GM19238 (cell line): ENCODE results near the gene NCDN.

Experiments
- DNase-seq: peaks from one replicate; pipeline ENCODE4 v3.0.0; 2011; ENCODE audit warnings: low spot score; ENCODE audit not compliant: insufficient read length

The NCDN gene

DNA sequence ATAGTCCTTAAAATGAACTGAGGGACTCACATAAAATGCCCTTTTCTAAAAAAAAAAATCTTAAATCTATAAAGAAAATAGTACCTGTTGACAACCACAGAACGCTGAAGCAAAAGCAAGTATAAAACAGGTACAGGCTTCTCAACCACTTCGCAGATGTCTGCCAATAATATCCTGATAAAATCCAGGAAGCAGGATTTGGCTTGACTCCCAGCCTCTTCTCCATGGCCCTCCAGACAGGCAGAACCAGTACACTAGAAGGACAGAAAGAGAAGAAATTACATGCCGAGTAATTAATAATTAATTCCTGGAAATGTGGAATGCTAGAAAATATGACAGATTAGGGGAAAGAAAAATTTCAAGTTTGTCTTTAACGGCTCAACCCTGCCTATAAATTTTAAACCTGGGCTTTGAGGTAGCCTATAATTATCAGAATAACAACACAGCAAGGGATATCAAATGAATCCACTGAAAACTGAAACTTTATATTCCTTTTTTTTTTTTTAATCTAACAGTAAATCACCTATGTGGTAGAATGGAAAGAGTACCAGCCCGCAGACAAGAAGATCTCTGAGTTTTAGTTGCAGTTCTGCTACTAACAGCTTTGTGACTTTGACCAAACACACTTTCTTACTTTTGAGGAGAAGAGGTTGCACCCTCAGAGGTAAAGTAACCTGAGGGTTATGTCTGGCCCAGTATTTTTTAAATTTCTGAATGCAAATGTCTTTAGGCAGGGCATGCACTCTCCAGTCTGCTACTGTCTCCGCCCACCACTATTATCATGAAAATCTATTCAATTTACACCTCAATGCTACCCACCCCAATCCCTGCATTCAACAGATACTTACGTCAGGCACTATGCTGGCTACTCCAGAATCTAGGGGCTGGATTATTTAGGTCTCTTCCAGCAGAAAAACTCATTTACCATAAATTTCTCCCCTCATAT is 3.1 kb upstream of the NCDN start:
- DNase-seq, result no peak

DNA sequence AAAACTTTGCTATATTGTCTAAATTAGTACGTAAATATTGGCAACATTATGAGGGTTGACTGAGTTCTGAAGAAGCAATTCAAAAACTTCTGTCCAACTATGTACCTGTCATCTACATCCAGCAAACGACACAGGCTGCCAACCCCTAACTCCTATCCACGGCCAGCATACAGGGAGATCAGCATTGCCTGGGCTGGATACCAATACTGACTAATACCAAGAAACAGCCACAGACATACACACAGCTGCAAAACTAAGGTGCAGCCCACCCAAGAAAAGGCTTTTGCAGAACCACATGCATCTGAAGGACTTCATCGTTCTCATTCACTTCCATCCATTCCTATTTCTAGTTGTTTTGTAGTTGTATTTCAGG is 2.4 kb upstream of the NCDN start:
- DNase-seq, result no peak

DNA sequence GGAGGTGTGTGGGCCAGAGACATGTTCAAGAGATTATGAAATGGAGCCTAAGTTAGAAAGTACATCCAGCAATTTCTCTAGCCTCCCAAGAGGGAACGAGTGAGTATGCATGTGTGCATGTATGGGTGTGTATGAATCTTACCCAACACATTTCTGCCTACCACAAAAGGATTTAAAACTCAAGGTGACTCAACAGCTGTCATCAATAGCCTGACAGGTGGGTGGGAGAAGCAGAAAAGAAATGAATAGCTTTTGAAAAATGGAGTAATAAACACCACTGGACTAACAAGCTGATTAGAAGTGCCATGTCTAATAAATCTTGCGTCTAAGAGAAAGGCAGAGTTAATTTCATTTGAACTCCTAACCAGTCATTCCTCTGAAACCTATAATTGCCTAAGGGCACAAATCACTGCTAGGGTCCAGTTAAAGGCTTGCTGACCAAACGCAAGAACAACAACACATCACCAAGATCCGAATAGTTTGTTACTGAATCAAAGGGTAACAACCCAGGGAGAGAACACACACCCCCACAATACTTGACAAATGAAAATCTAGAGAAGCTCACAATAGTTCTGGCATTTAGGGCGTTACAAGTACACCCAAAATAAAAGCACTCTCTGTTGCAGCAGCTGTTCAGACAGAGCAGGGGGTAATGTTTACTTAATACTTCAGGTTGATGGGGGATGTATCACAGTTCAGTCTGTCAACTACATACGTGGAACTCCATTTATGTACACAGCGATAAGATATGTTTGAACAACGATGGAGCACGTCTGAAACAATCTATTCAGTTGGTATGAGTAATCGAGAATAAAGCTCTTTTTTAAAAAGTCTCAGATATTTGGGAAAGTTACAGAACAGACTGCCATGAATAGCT is 1.8 kb upstream of the NCDN start:
- DNase-seq, result no peak

DNA sequence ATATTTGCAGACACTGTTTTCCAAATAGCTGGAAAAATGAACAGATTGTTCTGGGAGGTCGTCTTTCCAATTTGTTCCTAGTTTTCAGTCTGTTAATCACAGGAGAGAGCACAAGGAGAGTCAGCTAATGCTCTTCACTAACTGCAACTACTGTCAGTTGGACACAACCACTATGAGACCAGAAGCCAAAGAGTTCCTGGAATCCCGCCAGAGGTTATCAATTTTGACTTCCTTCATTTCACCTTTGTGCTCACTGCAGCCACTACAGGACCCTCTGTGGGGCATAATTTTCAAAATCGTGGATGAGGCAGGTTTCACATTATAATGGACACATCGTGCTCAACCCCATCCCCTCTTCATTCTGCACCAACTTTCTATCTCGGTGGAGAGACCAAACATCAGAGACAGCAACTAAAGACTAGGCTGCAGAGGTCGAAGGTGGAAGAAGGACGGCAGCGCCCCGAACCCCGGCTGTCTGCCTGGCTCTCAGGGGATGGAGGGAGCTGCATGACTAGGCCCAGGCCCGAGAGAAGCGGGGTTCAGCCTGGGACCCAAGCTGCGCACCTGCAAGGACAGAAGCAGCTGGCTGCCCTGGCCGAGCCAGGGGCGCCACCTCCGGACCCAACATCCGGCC is 998 bp upstream of the NCDN start:
- no peak for DNase-seq

DNA sequence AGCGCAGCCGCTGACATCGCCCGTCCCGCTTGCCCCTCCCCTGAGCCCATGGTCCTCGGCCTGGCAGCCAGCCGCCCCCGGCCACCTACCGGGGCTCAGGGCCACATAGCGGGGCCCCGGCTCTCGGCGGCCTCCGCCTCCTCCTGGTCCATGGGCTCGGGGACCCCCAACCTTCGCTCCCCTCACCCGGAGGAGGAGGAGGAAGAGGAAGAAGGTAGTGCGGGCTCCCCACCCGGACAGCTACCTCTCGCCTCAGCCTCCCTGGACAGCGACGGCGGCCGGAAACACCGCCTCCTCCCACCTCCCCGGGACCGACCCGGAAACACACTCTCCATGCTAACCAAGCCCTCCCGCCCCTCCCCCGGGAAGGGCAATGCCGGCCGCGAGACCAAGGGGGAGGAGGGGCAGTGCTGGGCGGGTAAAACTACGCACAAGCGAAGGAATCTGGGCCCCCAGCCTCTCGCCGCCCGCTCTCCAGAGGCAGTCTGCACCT is 435 bp upstream of the NCDN start, which contains the start of gene KIAA0319L:
TSS of gene KIAA0319L (minus strand) at position 286 of the 493 bp plus-strand sequence. CDS start 2,912 bp downstream, outside the sequence.
- DNase-seq, result peak; percentile 83

DNA sequence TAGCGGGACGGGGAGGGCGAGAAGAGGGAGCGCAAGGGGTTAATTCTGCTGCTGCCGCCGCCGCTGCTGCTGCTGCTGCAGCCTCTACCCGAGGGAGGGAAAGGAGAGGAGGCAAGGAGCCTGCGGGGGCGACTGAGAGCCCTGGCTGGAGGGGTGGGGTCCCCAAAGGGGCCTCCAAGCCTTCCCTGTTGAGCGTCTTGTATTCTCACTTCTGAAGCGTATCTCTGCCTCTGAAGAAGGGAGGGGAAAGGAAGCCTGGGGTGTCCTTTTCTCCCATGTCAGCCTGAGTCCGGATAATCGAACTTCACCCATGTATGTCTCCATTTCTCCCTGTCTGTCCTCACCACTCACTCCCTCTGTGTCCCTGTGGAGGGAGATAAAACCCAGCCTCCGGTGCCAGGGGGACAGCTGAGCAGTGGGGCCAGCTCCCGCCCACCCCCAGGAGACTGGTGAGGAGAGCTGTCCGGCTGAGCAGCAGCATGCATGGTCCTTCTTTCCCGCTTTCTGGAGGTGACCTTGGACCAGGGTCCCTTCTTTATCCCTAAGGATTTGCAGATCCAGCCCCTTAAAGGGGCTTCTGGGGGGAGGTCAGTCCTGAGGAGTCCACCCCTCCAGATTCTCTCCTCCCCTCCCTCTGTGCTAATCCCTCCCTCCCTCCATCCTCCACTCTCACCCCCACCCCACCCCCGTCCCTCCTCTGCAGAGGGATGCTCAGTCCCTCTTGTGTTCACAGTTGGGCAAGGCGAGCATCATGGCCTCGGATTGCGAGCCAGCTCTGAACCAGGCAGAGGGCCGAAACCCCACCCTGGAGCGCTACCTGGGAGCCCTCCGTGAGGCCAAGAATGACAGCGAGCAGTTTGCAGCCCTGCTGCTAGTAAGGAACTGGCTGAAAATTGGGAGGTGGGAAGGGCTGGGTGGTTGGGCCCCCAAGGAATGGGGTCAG is 1.0 kb downstream of the NCDN start:
- DNase-seq, result no peak

DNA sequence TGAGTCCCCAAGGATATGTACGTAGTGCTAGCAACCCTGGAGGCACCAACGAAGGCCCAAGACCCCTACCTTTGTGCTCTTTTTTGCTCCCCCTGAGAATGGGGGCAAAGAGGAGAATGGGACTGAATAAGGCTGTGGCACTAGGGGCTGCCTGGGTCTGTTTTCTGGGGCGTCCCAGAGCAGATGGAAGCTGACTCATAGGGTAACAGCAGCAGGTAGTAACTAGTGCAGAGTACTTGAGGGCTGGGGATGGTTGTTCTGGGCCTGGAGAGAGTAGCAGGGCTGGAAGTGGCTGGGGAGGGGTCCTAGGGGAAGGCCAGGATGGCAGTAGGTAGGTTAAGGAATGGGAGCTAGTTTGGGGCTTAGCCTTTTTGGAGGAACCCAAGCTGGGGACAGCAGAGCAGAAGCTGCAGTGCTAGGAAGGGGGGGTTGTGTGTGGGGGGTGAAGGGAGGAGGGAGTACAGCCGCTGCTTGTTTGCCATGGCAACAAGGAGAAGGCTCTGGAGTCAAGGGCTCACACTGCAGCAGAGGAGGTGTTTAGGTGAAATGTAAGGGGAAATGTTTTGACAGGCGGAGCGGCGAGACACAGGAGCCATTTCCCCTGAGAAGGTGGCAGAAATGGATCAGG is 1.8 kb downstream of the NCDN start:
- DNase-seq, result no peak

DNA sequence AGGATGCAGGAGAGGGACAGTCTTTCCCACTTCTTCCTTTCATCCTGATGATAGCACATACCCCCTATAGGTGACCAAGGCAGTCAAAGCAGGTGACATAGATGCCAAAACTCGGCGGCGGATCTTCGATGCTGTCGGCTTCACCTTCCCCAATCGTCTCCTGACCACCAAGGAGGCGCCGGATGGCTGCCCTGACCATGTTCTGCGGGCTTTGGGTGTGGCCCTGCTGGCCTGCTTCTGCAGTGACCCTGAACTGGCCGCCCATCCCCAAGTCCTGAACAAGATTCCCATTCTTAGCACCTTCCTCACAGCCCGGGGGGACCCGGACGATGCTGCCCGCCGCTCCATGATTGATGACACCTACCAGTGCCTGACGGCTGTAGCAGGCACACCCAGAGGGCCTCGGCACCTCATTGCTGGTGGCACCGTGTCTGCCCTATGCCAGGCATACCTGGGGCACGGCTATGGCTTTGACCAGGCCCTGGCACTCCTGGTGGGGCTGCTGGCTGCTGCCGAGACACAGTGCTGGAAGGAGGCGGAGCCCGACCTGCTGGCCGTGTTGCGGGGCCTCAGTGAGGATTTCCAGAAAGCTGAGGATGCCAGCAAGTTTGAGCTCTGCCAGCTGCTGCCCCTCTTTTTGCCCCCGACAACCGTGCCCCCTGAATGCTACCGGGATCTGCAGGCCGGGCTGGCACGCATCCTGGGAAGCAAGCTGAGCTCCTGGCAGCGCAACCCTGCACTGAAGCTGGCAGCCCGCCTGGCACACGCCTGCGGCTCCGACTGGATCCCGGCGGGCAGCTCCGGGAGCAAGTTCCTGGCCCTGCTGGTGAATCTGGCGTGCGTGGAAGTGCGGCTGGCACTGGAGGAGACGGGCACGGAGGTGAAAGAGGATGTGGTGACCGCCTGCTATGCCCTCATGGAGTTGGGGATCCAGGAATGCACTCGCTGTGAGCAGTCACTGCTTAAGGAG is 2.9 kb downstream of the NCDN start:
- no peak for DNase-seq

DNA sequence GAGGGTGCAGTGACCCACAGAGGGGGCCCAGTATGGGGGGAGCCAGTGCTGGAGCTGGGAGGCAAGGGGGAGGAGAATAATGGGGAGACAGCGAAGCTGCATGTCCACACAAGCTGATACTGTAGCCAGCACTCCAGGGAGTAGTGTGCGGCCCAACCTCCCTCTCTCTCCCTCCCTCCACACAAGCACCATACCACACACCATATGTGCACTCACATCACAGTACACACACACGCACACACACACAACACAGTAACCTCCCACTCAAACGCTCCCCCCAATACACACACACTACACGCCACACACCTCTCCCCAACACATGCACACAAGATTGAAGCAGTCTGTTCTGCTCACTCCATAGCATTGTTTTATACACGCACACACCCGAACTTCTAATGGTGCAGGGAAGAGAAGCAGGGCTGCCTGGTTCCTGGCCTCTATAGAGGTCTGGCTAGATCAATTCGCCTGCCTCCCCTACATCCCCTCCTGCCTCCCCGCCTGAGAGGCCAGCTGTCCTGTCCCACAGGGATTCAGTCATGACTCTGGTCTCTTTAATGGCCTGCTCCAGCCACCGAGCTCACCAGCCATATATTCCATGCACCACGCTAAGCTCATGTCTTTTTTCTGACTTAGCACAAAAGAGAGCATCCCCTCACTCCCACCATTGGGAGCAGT is 3.8 kb downstream of the NCDN start:
- no peak for DNase-seq

DNA sequence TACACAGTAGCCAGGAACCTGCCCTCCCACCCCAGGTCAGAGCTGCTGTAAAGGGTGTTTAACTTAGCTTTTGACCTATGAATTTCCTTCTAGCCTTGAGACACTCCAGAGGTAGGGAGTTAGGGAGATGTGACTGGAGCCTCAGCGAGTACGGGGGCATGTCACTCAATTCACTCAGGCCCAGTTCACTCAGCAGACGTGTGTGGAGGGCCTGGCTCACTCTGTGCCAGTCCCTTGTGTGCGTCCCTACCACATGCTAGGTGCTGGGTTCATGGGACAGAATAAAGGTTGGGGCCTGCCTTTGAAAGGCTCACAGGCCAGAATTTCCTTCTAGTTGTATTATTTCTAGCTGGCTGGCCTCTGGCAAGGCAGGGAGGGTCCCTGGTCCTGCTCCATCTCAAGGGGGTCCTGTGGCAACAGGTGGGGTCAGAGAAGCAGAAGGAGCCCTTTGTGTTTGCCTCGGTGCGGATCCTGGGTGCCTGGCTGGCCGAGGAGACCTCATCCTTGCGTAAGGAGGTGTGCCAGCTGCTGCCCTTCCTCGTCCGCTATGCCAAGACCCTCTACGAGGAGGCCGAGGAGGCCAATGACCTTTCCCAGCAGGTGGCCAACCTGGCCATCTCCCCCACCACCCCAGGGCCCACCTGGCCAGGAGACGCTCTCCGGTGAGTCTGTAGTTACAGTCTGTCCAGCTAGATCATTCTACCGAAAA is 4.5 kb downstream of the NCDN start:
- DNase-seq, result no peak

DNA sequence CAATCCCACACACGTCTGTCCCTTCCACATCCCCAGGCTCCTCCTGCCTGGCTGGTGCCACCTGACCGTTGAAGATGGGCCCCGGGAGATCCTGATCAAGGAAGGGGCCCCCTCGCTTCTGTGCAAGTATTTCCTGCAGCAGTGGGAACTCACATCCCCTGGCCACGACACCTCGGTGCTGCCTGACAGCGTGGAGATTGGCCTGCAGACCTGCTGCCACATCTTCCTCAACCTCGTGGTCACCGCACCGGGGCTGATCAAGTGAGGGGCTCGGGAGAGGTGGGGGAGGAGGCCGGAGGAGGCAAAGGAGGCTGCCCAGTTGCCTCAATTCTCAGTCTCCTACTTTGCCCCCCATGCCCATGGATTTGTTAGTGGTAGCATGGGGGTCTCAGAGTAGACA is 5.6 kb downstream of the NCDN start:
- no peak for DNase-seq

DNA sequence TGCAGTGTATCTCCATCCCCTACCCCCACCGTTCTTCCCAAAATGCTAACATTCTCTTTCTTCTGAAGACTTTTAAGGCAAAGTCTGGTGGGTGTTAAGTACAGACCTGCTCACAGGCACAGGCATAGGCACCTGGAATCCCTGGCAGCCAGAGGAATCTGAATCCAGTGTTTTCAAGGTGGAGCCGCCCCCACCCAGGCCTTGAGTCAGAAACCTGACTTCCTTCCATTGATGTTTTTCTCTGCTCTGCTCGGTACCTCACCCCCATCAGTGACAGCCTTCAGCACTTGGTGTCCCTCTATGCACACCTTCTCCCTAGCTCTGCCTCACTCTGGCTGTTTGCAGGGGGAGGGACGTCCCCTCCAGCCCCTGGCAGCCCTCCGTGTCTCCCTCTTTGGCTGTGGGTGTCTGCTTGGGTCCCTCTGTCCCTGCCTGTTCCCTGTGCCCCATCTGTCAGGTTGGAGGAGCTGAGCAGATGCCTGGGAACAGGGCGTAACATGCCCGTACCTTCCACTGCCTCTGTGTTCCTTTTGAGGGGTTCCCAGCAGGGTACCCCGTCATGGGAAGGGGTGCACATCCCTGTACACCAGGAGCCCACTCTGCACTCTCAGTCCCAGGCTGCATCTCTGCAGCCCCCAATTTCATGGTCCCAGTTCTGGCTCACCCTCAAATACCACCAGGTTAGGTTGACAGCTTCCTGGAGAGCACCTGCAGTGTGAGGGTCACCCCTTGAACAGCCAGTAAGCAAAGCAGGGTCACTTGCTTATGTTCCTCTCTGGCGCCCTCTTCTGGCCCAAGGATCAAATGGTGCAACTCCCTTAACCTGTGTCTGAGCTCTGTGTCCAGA is 6.7 kb downstream of the NCDN start:
- peak; percentile 76 for DNase-seq

DNA sequence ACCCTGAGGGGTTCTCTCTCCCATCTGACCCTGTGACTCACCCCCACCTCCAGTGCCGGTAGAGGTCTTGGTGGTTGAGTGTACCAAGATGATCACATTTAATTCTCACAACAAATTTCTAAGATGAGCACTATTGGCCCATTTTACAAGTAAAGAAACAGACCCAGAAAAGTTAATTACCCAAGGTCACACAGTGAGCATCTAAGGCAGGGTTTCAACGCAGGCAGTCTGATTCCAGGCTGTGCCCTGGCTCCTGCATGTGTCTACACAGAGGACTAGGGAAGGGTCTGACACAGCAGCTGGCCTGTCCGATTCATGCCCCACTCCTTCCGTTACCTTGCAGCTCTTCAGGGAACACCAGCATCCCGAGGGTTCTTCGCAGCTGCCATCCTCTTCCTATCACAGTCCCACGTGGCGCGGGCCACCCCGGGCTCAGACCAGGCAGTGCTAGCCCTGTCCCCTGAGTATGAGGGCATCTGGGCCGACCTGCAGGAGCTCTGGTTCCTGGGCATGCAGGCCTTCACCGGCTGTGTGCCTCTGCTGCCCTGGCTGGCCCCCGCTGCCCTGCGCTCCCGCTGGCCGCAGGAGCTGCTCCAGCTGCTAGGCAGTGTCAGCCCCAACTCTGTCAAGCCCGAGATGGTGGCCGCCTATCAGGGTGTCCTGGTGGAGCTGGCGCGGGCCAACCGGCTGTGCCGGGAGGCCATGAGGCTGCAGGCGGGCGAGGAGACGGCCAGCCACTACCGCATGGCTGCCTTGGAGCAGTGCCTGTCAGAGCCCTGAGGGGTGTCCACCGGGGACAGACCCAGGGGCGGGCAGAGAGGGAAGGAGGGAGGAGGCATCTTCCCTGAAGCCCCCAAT is 7.5 kb downstream of the NCDN start:
- DNase-seq, result no peak

DNA sequence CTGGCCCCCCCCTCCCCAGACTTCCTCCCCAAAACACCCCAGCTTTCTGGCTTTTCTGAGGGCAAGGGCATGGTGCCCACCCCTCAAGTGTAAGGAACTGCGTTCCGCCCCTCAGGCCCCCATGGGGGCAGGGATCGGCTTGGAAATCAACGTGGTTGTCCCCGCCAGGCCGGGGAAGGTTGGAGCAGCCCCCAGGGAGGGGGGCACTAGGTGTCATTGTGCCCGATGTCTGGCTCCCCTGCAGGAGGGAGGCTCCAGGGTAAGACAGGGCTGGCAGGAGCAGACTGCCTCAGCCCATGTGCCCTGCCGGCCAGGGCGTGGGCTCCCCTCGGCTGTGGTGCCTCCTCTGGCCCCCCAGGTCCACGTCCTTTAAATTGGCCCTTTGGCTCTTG is 8.1 kb downstream of the NCDN start:
- no peak for DNase-seq

DNA sequence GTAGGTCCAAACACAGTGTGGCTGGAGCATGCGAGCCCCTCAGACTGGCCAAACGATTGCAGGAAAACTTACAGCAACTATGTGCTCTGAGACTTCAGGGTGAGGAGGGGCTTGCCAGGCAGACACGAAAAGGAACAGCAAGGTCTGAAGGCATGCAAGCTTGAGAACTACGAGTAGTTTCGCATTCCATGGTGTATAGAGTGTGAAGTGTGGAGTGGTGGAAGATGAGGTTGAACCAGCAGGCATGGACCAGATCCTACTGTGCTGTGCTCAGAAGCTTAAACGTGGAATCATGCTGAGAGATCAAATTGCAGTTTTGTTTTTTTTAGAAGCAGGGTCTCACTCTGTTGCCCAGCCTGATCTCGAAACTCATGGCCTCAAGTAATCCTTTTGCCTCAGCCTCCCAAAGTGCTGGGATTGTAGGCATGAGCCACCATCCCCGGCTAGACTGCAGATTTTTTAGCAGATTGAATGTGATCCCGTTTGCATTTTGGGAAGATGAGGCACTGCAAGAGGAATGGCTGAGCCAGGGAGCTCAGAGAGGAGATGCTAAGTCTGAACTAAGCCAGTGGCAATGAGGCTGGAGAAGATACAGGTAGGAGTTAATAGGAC is 10.5 kb downstream of the NCDN start:
- no peak for DNase-seq
